HepG2 (cell line): ENCODE measurements around the gene SMIM36. TPM values are rescaled to one million over a fixed set of nuclear protein-coding genes. Genes with fewer than 3 reads are reported as not detected.

ENCODE experiments used
- GTF2F1 ChIP-seq: fragments of 150-350 bp; IDR thresholded peaks from 2 replicates; pipeline ENCODE4 v1.6.1; 2014; ENCODE audit warnings: low read length
- KAT8 ChIP-seq: IDR thresholded peaks from 2 replicates; pipeline ENCODE4 v1.6.1; 2016; ENCODE audit warnings: missing genetic modification reagents, missing compliant biosample characterization
- KLF11 ChIP-seq: IDR thresholded peaks from 2 replicates; pipeline ENCODE4 v1.6.1; 2016; ENCODE audit warnings: missing compliant biosample characterization
- KLF6 ChIP-seq: IDR thresholded peaks from 2 replicates; pipeline ENCODE4 v1.8.0; 2016; ENCODE audit warnings: missing biosample characterization, missing genetic modification reagents
- MXD4 ChIP-seq: IDR thresholded peaks from 2 replicates; pipeline ENCODE4 v1.6.1; 2016; ENCODE audit warnings: mild to moderate bottlenecking, missing biosample characterization, missing genetic modification reagents
- NCOA2 ChIP-seq: sonication (generic); formaldehyde crosslinking; IDR thresholded peaks from 2 replicates; pipeline ENCODE4 v1.8.0; 2022; ENCODE audit warnings: inconsistent platforms
- NPAS2 ChIP-seq: sonication (generic); formaldehyde crosslinking; IDR thresholded peaks from 2 replicates; pipeline ENCODE4 v1.8.0; 2022; ENCODE audit warnings: mild to moderate bottlenecking, missing genetic modification reagents, borderline replicate concordance
- PRMT3 ChIP-seq: sonication (generic); formaldehyde crosslinking; IDR thresholded peaks from 2 replicates; pipeline ENCODE4 v1.8.1; 2022; ENCODE audit warnings: low read depth, mild to moderate bottlenecking, moderate library complexity, missing genetic modification reagents, borderline replicate concordance
- RFX3 ChIP-seq: IDR thresholded peaks from 2 replicates; pipeline ENCODE4 v1.6.1; 2016; ENCODE audit warnings: missing biosample characterization, missing genetic modification reagents
- SALL1 ChIP-seq: sonication (generic); formaldehyde crosslinking; IDR thresholded peaks from 2 replicates; pipeline ENCODE4 v1.8.0; 2022; ENCODE audit warnings: mild to moderate bottlenecking, missing genetic modification reagents
- SP4 ChIP-seq: sonication (generic); formaldehyde crosslinking; IDR thresholded peaks from 2 replicates; pipeline ENCODE4 v1.8.1; 2023; ENCODE audit warnings: mild to moderate bottlenecking, missing genetic modification reagents
- XBP1 ChIP-seq: sonication (generic); formaldehyde crosslinking; IDR thresholded peaks from 2 replicates; pipeline ENCODE4 v1.5.0; 2020; ENCODE audit warnings: missing genetic modification reagents
- YEATS2 ChIP-seq: sonication (generic); formaldehyde crosslinking; IDR thresholded peaks from 2 replicates; pipeline ENCODE4 v1.4.0; 2020; ENCODE audit warnings: missing genetic modification reagents, borderline replicate concordance
- ZKSCAN1 ChIP-seq: fragments of 150-350 bp; IDR thresholded peaks from 2 replicates; pipeline ENCODE4 v1.6.1; 2014; ENCODE audit warnings: low read length
- ZNF337 ChIP-seq: sonication (generic); formaldehyde crosslinking; IDR thresholded peaks from 2 replicates; pipeline ENCODE4 v1.5.1; 2020; ENCODE audit warnings: missing genetic modification reagents, low read depth, mild to moderate bottlenecking, borderline replicate concordance
- ZNF451 ChIP-seq: sonication (generic); formaldehyde crosslinking; IDR thresholded peaks from 2 replicates; pipeline ENCODE4 v1.5.0; 2020; ENCODE audit warnings: mild to moderate bottlenecking, missing genetic modification reagents
- ZNF720 ChIP-seq: sonication (generic); formaldehyde crosslinking; IDR thresholded peaks from 2 replicates; pipeline ENCODE4 v1.4.0; 2020; ENCODE audit warnings: missing genetic modification reagents
- ZNF816 ChIP-seq: sonication (generic); formaldehyde crosslinking; IDR thresholded peaks from 2 replicates; pipeline ENCODE4 v1.8.0; 2022; ENCODE audit warnings: missing genetic modification reagents, mild to moderate bottlenecking, borderline replicate concordance
- polyA plus RNA-seq, 8 experiments: library from polyadenylated mRNA; depleted of rRNA in 3 of 8; stranded (reverse) in 7 of 8; unstranded in 1 of 8; fragments of >200 nt; fragmentation: Illumina TruSeq in 4 of 8; extraction: Trizol in 4 of 8; gene quantifications; 2 replicates each; pipeline versions ENCODE4 v1.2.1 to v1.2.3, GENCODE V29; 2011 to 2016; ENCODE audit warnings: low read depth in 4 of 8, missing spikeins in 1 of 8, mixed read lengths in 1 of 8; ENCODE audit not compliant: insufficient read depth in 1 of 8
- total RNA-seq, 5 experiments: library from RNA; depleted of rRNA; stranded (reverse); fragments of >200 nt; fragmentation: Illumina TruSeq; extraction: Trizol; gene quantifications; 2 replicates each; pipeline ENCODE4 v1.2.3, GENCODE V29; 2016; ENCODE audit warnings: low read depth in 1 of 5
- TF ChIP-seq, protein P1 (sequence below): sonication (generic); formaldehyde crosslinking; IDR thresholded peaks from 2 replicates; pipeline ENCODE4 v1.4.0; 2020; ENCODE audit warnings: missing genetic modification reagents
- TF ChIP-seq, protein P2 (sequence below): sonication (generic); formaldehyde crosslinking; IDR thresholded peaks from 2 replicates; pipeline ENCODE4 v1.4.0; 2020; ENCODE audit warnings: mild to moderate bottlenecking, missing genetic modification reagents
- TF ChIP-seq, protein P3 (sequence below): IDR thresholded peaks from 2 replicates; pipeline ENCODE4 v1.6.1; 2016; ENCODE audit warnings: missing biosample characterization, missing genetic modification reagents, low read depth
- TF ChIP-seq, protein P4 (sequence below): sonication (generic); formaldehyde crosslinking; IDR thresholded peaks from 2 replicates; pipeline ENCODE4 v1.5.1; 2020; ENCODE audit warnings: missing genetic modification reagents, mild to moderate bottlenecking, borderline replicate concordance

The SMIM36 gene
- total and polyA plus RNA-seq, 2 of the 13 experiments (the other 11 are each of a cell fraction or from before 2014, with no cell fraction given) = not detected

DNA sequence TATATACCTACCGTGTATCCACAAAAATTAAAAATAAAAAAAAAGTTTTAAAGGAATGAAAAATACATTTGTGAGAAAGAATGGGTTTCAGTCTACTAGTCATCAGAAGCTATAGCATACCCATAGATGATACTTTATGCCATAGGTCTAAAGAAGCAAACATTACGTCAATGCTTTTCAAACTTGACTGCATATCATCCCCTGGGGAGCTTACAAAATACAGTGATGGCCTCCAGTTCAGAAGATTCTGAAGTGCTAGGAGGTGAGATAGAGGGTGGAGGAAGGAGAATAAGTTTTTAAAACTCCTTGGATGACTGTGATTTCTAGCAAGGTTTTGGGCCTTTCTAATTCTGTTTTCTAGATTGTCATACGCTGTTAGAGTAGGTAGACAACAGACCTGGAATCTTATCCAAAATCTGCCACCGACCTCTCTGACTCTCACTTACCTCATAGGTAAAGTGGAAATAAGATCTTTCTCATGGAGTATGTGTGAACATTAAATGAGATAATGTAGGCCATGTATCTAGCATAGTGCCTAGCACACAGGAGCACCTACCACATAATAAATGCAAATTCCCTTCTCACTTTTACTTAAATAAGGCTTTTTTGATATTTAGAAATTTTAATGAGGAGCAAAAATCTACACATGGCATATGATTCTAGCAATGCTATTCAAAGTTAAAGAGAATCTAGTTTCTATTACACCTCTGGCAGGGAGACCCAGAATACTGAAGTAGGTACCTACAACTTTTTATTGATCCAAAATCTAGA is 102.0 kb downstream of the SMIM36 start (continued):
- TF ChIP-seq, protein P1, sequence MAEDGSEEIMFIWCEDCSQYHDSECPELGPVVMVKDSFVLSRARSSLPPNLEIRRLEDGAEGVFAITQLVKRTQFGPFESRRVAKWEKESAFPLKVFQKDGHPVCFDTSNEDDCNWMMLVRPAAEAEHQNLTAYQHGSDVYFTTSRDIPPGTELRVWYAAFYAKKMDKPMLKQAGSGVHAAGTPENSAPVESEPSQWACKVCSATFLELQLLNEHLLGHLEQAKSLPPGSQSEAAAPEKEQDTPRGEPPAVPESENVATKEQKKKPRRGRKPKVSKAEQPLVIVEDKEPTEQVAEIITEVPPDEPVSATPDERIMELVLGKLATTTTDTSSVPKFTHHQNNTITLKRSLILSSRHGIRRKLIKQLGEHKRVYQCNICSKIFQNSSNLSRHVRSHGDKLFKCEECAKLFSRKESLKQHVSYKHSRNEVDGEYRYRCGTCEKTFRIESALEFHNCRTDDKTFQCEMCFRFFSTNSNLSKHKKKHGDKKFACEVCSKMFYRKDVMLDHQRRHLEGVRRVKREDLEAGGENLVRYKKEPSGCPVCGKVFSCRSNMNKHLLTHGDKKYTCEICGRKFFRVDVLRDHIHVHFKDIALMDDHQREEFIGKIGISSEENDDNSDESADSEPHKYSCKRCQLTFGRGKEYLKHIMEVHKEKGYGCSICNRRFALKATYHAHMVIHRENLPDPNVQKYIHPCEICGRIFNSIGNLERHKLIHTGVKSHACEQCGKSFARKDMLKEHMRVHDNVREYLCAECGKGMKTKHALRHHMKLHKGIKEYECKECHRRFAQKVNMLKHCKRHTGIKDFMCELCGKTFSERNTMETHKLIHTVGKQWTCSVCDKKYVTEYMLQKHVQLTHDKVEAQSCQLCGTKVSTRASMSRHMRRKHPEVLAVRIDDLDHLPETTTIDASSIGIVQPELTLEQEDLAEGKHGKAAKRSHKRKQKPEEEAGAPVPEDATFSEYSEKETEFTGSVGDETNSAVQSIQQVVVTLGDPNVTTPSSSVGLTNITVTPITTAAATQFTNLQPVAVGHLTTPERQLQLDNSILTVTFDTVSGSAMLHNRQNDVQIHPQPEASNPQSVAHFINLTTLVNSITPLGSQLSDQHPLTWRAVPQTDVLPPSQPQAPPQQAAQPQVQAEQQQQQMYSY = no peak
- TF ChIP-seq KLF11 (CRISPR knock-in tag) (peak; percentile 51; the same call in 1 of the 2 replicates), ZNF337 (CRISPR knock-in tag) (0 out of 2 replicates have a peak, but pooled peaks have one; percentile 6), KAT8 (CRISPR knock-in tag) (no peak), PRMT3 (no peak), ZNF720 (no peak), GTF2F1 (no peak), NPAS2 (CRISPR knock-in tag) (no peak), ZNF816 (no peak), ZNF451 (CRISPR knock-in tag) (no peak), NCOA2 (CRISPR knock-in tag) (no peak), SALL1 (CRISPR knock-in tag) (no peak), KLF6 (CRISPR knock-in tag) (no peak), YEATS2 (no peak), SP4 (CRISPR knock-in tag) (no peak), RFX3 (CRISPR knock-in tag) (0 out of 2 replicates have a peak, but pooled peaks have one; percentile 21), XBP1 (CRISPR knock-in tag) (no peak), ZKSCAN1 (no peak), MXD4 (no peak)
- TF ChIP-seq, protein P2, sequence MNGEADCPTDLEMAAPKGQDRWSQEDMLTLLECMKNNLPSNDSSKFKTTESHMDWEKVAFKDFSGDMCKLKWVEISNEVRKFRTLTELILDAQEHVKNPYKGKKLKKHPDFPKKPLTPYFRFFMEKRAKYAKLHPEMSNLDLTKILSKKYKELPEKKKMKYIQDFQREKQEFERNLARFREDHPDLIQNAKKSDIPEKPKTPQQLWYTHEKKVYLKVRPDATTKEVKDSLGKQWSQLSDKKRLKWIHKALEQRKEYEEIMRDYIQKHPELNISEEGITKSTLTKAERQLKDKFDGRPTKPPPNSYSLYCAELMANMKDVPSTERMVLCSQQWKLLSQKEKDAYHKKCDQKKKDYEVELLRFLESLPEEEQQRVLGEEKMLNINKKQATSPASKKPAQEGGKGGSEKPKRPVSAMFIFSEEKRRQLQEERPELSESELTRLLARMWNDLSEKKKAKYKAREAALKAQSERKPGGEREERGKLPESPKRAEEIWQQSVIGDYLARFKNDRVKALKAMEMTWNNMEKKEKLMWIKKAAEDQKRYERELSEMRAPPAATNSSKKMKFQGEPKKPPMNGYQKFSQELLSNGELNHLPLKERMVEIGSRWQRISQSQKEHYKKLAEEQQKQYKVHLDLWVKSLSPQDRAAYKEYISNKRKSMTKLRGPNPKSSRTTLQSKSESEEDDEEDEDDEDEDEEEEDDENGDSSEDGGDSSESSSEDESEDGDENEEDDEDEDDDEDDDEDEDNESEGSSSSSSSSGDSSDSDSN (CRISPR knock-in tag) = no peak
- TF ChIP-seq, protein P3, sequence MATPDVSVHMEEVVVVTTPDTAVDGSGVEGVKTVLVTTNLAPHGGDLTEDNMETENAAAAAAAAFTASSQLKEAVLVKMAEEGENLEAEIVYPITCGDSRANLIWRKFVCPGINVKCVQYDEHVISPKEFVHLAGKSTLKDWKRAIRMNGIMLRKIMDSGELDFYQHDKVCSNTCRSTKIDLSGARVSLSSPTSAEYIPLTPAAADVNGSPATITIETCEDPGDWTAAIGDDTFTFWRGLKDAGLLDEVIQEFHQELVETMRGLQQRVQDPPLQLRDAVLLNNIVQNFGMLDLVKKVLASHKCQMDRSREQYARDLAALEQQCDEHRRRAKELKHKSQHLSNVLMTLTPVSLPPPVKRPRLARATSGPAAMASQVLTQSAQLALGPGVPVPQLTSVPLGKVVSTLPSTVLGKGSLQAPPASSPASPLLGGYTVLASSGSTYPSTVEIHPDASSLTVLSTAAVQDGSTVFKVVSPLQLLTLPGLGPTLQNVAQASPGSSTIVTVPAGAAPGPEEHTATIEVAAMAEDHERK (CRISPR knock-in tag) = no peak
- TF ChIP-seq, protein P4, sequence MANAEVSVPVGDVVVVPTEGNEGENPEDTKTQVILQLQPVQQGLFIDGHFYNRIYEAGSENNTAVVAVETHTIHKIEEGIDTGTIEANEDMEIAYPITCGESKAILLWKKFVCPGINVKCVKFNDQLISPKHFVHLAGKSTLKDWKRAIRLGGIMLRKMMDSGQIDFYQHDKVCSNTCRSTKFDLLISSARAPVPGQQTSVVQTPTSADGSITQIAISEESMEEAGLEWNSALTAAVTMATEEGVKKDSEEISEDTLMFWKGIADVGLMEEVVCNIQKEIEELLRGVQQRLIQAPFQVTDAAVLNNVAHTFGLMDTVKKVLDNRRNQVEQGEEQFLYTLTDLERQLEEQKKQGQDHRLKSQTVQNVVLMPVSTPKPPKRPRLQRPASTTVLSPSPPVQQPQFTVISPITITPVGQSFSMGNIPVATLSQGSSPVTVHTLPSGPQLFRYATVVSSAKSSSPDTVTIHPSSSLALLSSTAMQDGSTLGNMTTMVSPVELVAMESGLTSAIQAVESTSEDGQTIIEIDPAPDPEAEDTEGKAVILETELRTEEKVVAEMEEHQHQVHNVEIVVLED (CRISPR knock-in tag) = no peak
